Measurements from ENCODE around the gene MYO1D. TPM values are rescaled to one million over a fixed set of nuclear protein-coding genes. Genes with fewer than 3 reads are reported as not detected.
"Not testable (repeated sequence)": the region's sequence is repeated elsewhere in the genome, so short reads cannot be mapped to it uniquely, and the experiment has no call there.

Gene MYO1D
- total and polyA plus RNA-seq, 2 of the 13 experiments (the other 11 are each of a cell fraction or from before 2014, with no cell fraction given) = 13.2 to 17.3 TPM

- FAIRE-seq (no peak), DNase-seq (ENCODE audit: low spot score) (no peak), ATAC-seq (no peak)
- Histone ChIP-seq H3K27me3 (ENCODE audit: control insufficient read depth in 1 of 2, insufficient read depth in 2 of 2, low read length in 2 of 2) (no peaks in the 10 kb centered on the region), H3K4me2 (ENCODE audit: low read depth, low read length) (no peak overlapping the region), H3K4me1 (ENCODE audit: insufficient read depth, low read length) (no peaks in the 10 kb centered on the region), H3K27ac (ENCODE audit: extremely low read length, insufficient read depth, low read length) (no peak overlapping the region), H3K9me3 (ENCODE audit: low read length) (no peaks in the 10 kb centered on the region), H2AFZ (ENCODE audit: low read length) (no peak overlapping the region), H4K20me1 (ENCODE audit: insufficient read depth, low read length) (no peaks in the 10 kb centered on the region), H3K36me3 (replicated peaks in 1 of 2; ENCODE audit: control insufficient read depth in 1 of 2, insufficient read depth in 2 of 2, low read length in 2 of 2) (no peaks in the 10 kb centered on the region), H3K79me2 (ENCODE audit: insufficient read depth, low read length) (no peaks in the 10 kb centered on the region), H3K9ac (ENCODE audit: insufficient read depth, low read depth, low read length) (no peak overlapping the region), H3K4me3 (replicated peaks in 1 of 3; ENCODE audit: insufficient read depth in 1 of 3, low read depth in 2 of 3, low read length in 3 of 3) (no peak overlapping the region)
- intact Hi-C loops (cut with micrococcal nuclease; ENCODE audit: unreplicated experiment) = no loop called here
- in situ Hi-C loops (cut with HindIII; ENCODE audit: extremely low pct_ligation_motif_present, low pct_unique_long_range_greater_than_20kb) = no loop called here
- no TSS peak for BruUV-seq (replicated peaks)
- CTCF ChIA-PET (ENCODE audit: low intra/inter-chr PET ratio, low total read pairs) = no interaction called here
- POLR2A ChIA-PET = no interaction called here
- TF ChIP-seq ZNF83 (CRISPR knock-in tag; IDR thresholded peaks at IDR 0.05; ENCODE audit: borderline replicate concordance) (no peak), ZFY (CRISPR knock-in tag; IDR thresholded peaks at IDR 0.05) (no peak)
- WGBS (ENCODE audit: low lambda C conversion rate) = 98% methylated on average over 2 of the region's 2 CpGs
These were observed 137.2 kb downstream of the MYO1D start for GRCh38 chr17:32739722-32740121.

- H2AFZ ChIP-seq (ENCODE audit: low read length); POLR2A ChIA-PET; H3K4me3 ChIP-seq (replicated peaks in 1 of 3; ENCODE audit: insufficient read depth in 1 of 3, low read depth in 2 of 3, low read length in 3 of 3); H3K36me3 ChIP-seq (replicated peaks in 1 of 2; ENCODE audit: control insufficient read depth in 1 of 2, insufficient read depth in 2 of 2, low read length in 2 of 2); intact Hi-C loops (cut with micrococcal nuclease; ENCODE audit: unreplicated experiment); FAIRE-seq; H4K20me1 ChIP-seq (ENCODE audit: insufficient read depth, low read length); H3K27me3 ChIP-seq (ENCODE audit: control insufficient read depth in 1 of 2, insufficient read depth in 2 of 2, low read length in 2 of 2); H3K9me3 ChIP-seq (ENCODE audit: low read length); ATAC-seq; BruUV-seq (replicated peaks); H3K4me2 ChIP-seq (ENCODE audit: low read depth, low read length); H3K9ac ChIP-seq (ENCODE audit: insufficient read depth, low read depth, low read length); DNase-seq (ENCODE audit: low spot score); H3K79me2 ChIP-seq (ENCODE audit: insufficient read depth, low read length); H3K27ac ChIP-seq (ENCODE audit: extremely low read length, insufficient read depth, low read length); H3K4me1 ChIP-seq (ENCODE audit: insufficient read depth, low read length); CTCF ChIA-PET (ENCODE audit: low intra/inter-chr PET ratio, low total read pairs); in situ Hi-C loops (cut with HindIII; ENCODE audit: extremely low pct_ligation_motif_present, low pct_unique_long_range_greater_than_20kb): not testable (repeated sequence)
- 85% methylated on average over 4 of the region's 4 CpGs for WGBS (ENCODE audit: low lambda C conversion rate)
These were observed 137.8 kb downstream of the MYO1D start for GRCh38 chr17:32739151-32739550.

GRCh38 chr17:32733401-32733800, 143.5 kb downstream of the MYO1D start:
- no TSS peak for BruUV-seq (replicated peaks)
- no peak overlapping the region for H3K27ac ChIP-seq (ENCODE audit: extremely low read length, insufficient read depth, low read length)
- H3K9me3 ChIP-seq (ENCODE audit: low read length) = no peaks in the 10 kb centered on the region
- in situ Hi-C loops (cut with HindIII; ENCODE audit: extremely low pct_ligation_motif_present, low pct_unique_long_range_greater_than_20kb) = no loop called here
- ATAC-seq (no peak), DNase-seq (ENCODE audit: low spot score) (no peak), FAIRE-seq (no peak)
- H3K4me3 ChIP-seq (replicated peaks in 1 of 3; ENCODE audit: insufficient read depth in 1 of 3, low read depth in 2 of 3, low read length in 3 of 3) = no peak overlapping the region
- no peaks in the 10 kb centered on the region for H3K79me2 ChIP-seq (ENCODE audit: insufficient read depth, low read length)
- ChIA-PET CTCF (ENCODE audit: low intra/inter-chr PET ratio, low total read pairs) (no interaction called here), POLR2A (no interaction called here)
- H4K20me1 ChIP-seq (ENCODE audit: insufficient read depth, low read length) = no peaks in the 10 kb centered on the region
- no peaks in the 10 kb centered on the region for H3K4me1 ChIP-seq (ENCODE audit: insufficient read depth, low read length)
- H2AFZ ChIP-seq (ENCODE audit: low read length) = no peak overlapping the region
- no peaks in the 10 kb centered on the region for H3K27me3 ChIP-seq (ENCODE audit: control insufficient read depth in 1 of 2, insufficient read depth in 2 of 2, low read length in 2 of 2)
- no peaks in the 10 kb centered on the region for H3K36me3 ChIP-seq (replicated peaks in 1 of 2; ENCODE audit: control insufficient read depth in 1 of 2, insufficient read depth in 2 of 2, low read length in 2 of 2)
- no peak overlapping the region for H3K9ac ChIP-seq (ENCODE audit: insufficient read depth, low read depth, low read length)
- intact Hi-C loops (cut with micrococcal nuclease; ENCODE audit: unreplicated experiment) = no loop called here
- no peak overlapping the region for H3K4me2 ChIP-seq (ENCODE audit: low read depth, low read length)
- 97% methylated on average over 1 of the region's 1 CpG for WGBS (ENCODE audit: low lambda C conversion rate)
- TF ChIP-seq IKZF4 (CRISPR knock-in tag; IDR thresholded peaks at IDR 0.05; ENCODE audit: borderline replicate concordance, low read depth, not compliant biosample characterization) = no peak
- TF ChIP-seq YEATS4 (CRISPR knock-in tag; IDR thresholded peaks at IDR 0.05; ENCODE audit: borderline replicate concordance) = no peak
- TF ChIP-seq ZUFSP (CRISPR knock-in tag; IDR thresholded peaks at IDR 0.05; ENCODE audit: borderline replicate concordance) = no peak
- TF ChIP-seq ZNF883 (CRISPR knock-in tag; IDR thresholded peaks at IDR 0.05; ENCODE audit: not compliant biosample characterization) = no peak
- TF ChIP-seq ZBTB2 (CRISPR knock-in tag; IDR thresholded peaks at IDR 0.05; ENCODE audit: low read depth) = no peak
- TF ChIP-seq ZNF773 (CRISPR knock-in tag; IDR thresholded peaks at IDR 0.05; ENCODE audit: borderline replicate concordance) = no peak

Measured in HepG2 (cell line).